ENCODE results near the gene SLC35F3. TPM values are rescaled to one million over a fixed set of nuclear protein-coding genes. Genes with fewer than 3 reads are reported as not detected.

SLC35F3 gene
- polyA plus RNA-seq, 1 of the 3 experiments (the other 2 are of a cell fraction), result 0.87 TPM

DNA sequence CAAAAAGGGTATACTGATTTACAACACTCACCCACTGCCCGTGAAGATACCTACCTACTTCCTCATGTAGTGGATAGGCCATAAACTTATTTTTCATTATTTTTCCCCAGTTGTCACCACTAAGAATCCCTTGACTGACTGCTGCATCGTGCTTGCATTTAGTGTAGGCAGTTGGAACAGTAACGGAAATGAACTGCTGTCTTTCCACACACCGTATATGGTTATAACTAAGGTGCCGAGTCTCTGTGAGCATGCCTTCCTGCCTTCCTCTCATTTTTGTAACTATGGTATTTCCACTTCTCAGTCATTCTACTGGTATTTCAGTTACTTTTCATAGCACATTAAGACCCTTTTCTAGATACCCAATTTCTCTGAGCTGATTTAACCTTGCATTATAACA lies 36.4 kb downstream of the SLC35F3 start (continued):
- TF ChIP-seq, protein P1, sequence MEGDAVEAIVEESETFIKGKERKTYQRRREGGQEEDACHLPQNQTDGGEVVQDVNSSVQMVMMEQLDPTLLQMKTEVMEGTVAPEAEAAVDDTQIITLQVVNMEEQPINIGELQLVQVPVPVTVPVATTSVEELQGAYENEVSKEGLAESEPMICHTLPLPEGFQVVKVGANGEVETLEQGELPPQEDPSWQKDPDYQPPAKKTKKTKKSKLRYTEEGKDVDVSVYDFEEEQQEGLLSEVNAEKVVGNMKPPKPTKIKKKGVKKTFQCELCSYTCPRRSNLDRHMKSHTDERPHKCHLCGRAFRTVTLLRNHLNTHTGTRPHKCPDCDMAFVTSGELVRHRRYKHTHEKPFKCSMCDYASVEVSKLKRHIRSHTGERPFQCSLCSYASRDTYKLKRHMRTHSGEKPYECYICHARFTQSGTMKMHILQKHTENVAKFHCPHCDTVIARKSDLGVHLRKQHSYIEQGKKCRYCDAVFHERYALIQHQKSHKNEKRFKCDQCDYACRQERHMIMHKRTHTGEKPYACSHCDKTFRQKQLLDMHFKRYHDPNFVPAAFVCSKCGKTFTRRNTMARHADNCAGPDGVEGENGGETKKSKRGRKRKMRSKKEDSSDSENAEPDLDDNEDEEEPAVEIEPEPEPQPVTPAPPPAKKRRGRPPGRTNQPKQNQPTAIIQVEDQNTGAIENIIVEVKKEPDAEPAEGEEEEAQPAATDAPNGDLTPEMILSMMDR (IDR thresholded peaks at IDR 0.05), result no peak
- TF ChIP-seq YY1 (IDR thresholded peaks at IDR 0.05; ENCODE audit: low read depth) (no peak), POLR2AphosphoS5 (IDR thresholded peaks at IDR 0.05; ENCODE audit: low read depth, low read length) (no peak), MEF2A (IDR thresholded peaks at IDR 0.05; ENCODE audit: borderline replicate concordance, low read depth) (no peak), TCF12 (IDR thresholded peaks at IDR 0.05) (no peak), TAF1 (IDR thresholded peaks at IDR 0.05; ENCODE audit: borderline replicate concordance, low read depth, low read length) (no peak), ELF1 (IDR thresholded peaks at IDR 0.05) (no peak), FOSL2 (IDR thresholded peaks at IDR 0.05; ENCODE audit: borderline replicate concordance, low read depth) (no peak)
- TF ChIP-seq, protein P2, sequence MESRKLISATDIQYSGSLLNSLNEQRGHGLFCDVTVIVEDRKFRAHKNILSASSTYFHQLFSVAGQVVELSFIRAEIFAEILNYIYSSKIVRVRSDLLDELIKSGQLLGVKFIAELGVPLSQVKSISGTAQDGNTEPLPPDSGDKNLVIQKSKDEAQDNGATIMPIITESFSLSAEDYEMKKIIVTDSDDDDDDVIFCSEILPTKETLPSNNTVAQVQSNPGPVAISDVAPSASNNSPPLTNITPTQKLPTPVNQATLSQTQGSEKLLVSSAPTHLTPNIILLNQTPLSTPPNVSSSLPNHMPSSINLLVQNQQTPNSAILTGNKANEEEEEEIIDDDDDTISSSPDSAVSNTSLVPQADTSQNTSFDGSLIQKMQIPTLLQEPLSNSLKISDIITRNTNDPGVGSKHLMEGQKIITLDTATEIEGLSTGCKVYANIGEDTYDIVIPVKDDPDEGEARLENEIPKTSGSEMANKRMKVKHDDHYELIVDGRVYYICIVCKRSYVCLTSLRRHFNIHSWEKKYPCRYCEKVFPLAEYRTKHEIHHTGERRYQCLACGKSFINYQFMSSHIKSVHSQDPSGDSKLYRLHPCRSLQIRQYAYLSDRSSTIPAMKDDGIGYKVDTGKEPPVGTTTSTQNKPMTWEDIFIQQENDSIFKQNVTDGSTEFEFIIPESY (IDR thresholded peaks at IDR 0.05; ENCODE audit: borderline replicate concordance, low read depth), result no peak
- TF ChIP-seq, protein P3, sequence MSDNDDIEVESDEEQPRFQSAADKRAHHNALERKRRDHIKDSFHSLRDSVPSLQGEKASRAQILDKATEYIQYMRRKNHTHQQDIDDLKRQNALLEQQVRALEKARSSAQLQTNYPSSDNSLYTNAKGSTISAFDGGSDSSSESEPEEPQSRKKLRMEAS (IDR thresholded peaks at IDR 0.05; ENCODE audit: low read depth), result no peak

DNA sequence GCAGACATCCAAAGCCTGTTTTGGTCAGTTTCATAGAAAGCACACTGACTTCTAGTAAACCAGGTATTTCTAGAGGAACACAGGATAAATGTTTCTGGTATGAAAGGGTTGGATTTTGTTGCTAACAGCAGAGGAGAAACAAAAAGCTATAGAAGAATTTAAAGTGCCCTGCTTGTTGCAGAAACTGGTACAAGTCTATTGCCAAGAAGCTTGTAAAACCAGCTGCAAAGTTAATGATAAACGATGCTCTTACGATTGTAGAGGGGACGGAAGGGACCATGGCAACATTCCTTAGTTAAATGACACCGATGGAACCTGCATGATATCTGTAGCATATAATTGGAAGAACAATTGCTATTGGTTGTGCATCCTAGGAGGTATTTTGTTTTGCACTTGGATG lies 40.1 kb downstream of the SLC35F3 start:
- no peak overlapping the region for H3K9ac ChIP-seq
- no peaks in the 10 kb centered on the region for H4K20me1 ChIP-seq (ENCODE audit: insufficient read depth)
- no peaks in the 10 kb centered on the region; a peak in 1 of 4 replicates for H3K4me1 ChIP-seq (ENCODE audit: control insufficient read depth in 1 of 2, insufficient read depth in 2 of 2, low read depth in 1 of 2, low read length in 1 of 2)
- H3K9me3 ChIP-seq, result no peaks in the 10 kb centered on the region
- POLR2A ChIA-PET, result no interaction called here
- no peaks in the 10 kb centered on the region for H3K9me2 ChIP-seq
- H3K27me3 ChIP-seq (ENCODE audit: insufficient read depth), result no peaks in the 10 kb centered on the region
- H3K27ac ChIP-seq (ENCODE audit: low read depth in 2 of 2, low read length in 1 of 2), result no peak overlapping the region
- DNase-seq, result no peak
- no peaks in the 10 kb centered on the region for H3F3A ChIP-seq (replicated peaks; ENCODE audit: insufficient read depth)
- H3K36me3 ChIP-seq (replicated peaks in 1 of 2; ENCODE audit: control insufficient read depth in 1 of 2, insufficient read depth in 2 of 2, low read length in 1 of 2), result no peaks in the 10 kb centered on the region
- CTCF ChIA-PET, result interaction anchor here (1.2 to 2.5 kb wide), 3 partner anchors 9 to 40 kb away, joined by 3 to 11 read pairs (median 3); partner anchors contain the start of gene SLC35F3
- TF ChIP-seq RCOR1 (IDR thresholded peaks at IDR 0.05; ENCODE audit: low read length), result no peak
- TF ChIP-seq MEF2A (IDR thresholded peaks at IDR 0.05; ENCODE audit: borderline replicate concordance, low read depth), result no peak
- TF ChIP-seq RXRA (IDR thresholded peaks at IDR 0.05; ENCODE audit: borderline replicate concordance, low read depth), result no peak
- TF ChIP-seq SIN3A (IDR thresholded peaks at IDR 0.05; ENCODE audit: borderline replicate concordance, low read depth, low read length), result no peak
- TF ChIP-seq, protein P4, sequence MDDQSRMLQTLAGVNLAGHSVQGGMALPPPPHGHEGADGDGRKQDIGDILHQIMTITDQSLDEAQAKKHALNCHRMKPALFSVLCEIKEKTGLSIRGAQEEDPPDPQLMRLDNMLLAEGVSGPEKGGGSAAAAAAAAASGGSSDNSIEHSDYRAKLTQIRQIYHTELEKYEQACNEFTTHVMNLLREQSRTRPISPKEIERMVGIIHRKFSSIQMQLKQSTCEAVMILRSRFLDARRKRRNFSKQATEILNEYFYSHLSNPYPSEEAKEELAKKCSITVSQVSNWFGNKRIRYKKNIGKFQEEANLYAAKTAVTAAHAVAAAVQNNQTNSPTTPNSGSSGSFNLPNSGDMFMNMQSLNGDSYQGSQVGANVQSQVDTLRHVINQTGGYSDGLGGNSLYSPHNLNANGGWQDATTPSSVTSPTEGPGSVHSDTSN (IDR thresholded peaks at IDR 0.05), result no peak
- no peak overlapping the region for H3K4me2 ChIP-seq
- no peaks in the 10 kb centered on the region for H3K79me2 ChIP-seq (ENCODE audit: insufficient read depth)
- no peak overlapping the region for H3K4me3 ChIP-seq (ENCODE audit: low read depth in 2 of 2, low read length in 1 of 2)
- WGBS (ENCODE audit: low lambda C conversion rate), result 23% methylated on average over 4 of the region's 4 CpGs
- no peak overlapping the region for H2AFZ ChIP-seq (ENCODE audit: low read depth)

Data from SK-N-SH (cell line).